PC-9 (cell line): ENCODE results near the gene AKAP12. TPM values are rescaled to one million over a fixed set of nuclear protein-coding genes. Genes with fewer than 3 reads are reported as not detected.

Experiments used
- BruUV-seq: library from RNA; stranded (reverse); fragments of 400-500 nt; replicated peaks from 2 replicates; lab custom pipeline; 2021; lab: Mats Ljungman, UMichigan
- CTCF ChIA-PET: fragments of 300-600 bp; sonication (Branson Sonifier 250); formaldehyde crosslinking; loops from one replicate; lab custom pipeline; 2022; ENCODE audit warnings: antibody characterized with exemption; lab: Charles Lee
- POLR2A ChIA-PET: fragments of 300-600 bp; sonication (Branson Sonifier 250); formaldehyde crosslinking; loops from one replicate; lab custom pipeline; 2022; ENCODE audit warnings: antibody characterized with exemption; ENCODE audit not compliant: unreplicated experiment; lab: Charles Lee
- DNase-seq, 2 experiments: peaks; one replicate each; pipeline versions ENCODE4 v3.0.0 to v3.0.0-alpha.2; 2015 to 2022; ENCODE audit warnings: mixed read lengths in 1 of 2
- H2AFZ ChIP-seq: fragments of 200-600 bp; sonication (generic); 2 replicates; pipeline ENCODE4 v1.8.1; 2017; ENCODE audit warnings: antibody characterized with exemption
- H3F3A ChIP-seq: fragments of 200-600 bp; sonication (generic); 2 replicates; pipeline ENCODE4 v1.8.1; 2017; ENCODE audit warnings: antibody characterized with exemption, mild to moderate bottlenecking, low read depth; ENCODE audit not compliant: insufficient read depth
- H3K27ac ChIP-seq: fragments of 200-600 bp; sonication (generic); 2 replicates; pipeline ENCODE4 v1.6.1; 2016; ENCODE audit warnings: mixed run types
- H3K27me3 ChIP-seq: fragments of 200-600 bp; sonication (generic); 2 replicates; pipeline ENCODE4 v1.6.1; 2016; ENCODE audit warnings: low read depth, mixed run types; ENCODE audit not compliant: insufficient read depth
- H3K36me3 ChIP-seq: fragments of 200-600 bp; sonication (generic); 2 replicates; pipeline ENCODE4 v1.6.1; 2016; ENCODE audit warnings: low read depth, mixed run types
- H3K4me1 ChIP-seq: fragments of 200-600 bp; sonication (generic); replicated peaks from 2 replicates; pipeline ENCODE4 v1.6.1; 2016; ENCODE audit warnings: mixed run types; ENCODE audit not compliant: insufficient read depth
- H3K4me2 ChIP-seq: fragments of 200-600 bp; sonication (generic); 2 replicates; pipeline ENCODE4 v1.6.1; 2017; ENCODE audit warnings: mixed run types
- H3K4me3 ChIP-seq: fragments of 200-600 bp; sonication (generic); 2 replicates; pipeline ENCODE4 v1.6.1; 2016; ENCODE audit warnings: mixed run types
- H3K79me2 ChIP-seq: fragments of 200-600 bp; sonication (generic); 2 replicates; pipeline ENCODE4 v1.6.1; 2017; ENCODE audit warnings: low read depth, mixed run types
- H3K9me2 ChIP-seq: fragments of 200-600 bp; sonication (generic); 2 replicates; pipeline ENCODE4 v1.8.1; 2017; ENCODE audit warnings: mild to moderate bottlenecking; ENCODE audit not compliant: insufficient read depth
- H3K9me3 ChIP-seq: fragments of 200-600 bp; sonication (generic); 2 replicates; pipeline ENCODE4 v1.8.1; 2016; ENCODE audit warnings: low read depth; ENCODE audit not compliant: insufficient read depth
- H4K20me1 ChIP-seq: fragments of 200-600 bp; sonication (generic); 2 replicates; pipeline ENCODE4 v1.8.1; 2017; ENCODE audit not compliant: insufficient read depth
- EZH2 ChIP-seq: fragments of 200-600 bp; sonication (generic); IDR thresholded peaks from 2 replicates; pipeline ENCODE4 v1.8.0; 2017; ENCODE audit warnings: antibody characterized with exemption, low read depth
- intact Hi-C: fragments of 100-400 bp; cut with micrococcal nuclease; formaldehyde crosslinking; loops from one replicate; pipeline ENCODE4 v1.10.0; 2022; ENCODE audit not compliant: unreplicated experiment
- total RNA-seq: library from RNA; stranded (reverse); gene quantifications from 2 replicates; pipeline ENCODE4 v1.2.3, GENCODE V29; 2021
- TF ChIP-seq, protein P1 (sequence below): fragments of 200-600 bp; sonication (generic); conservative IDR thresholded peaks from 2 replicates; pipeline ENCODE4 v1.6.1; 2017; ENCODE audit warnings: mixed run types, antibody characterized with exemption, mild to moderate bottlenecking, moderate library complexity

AKAP12 gene
- total RNA-seq, 1 experiment from 2014 or later = 12.6 TPM

DNA sequence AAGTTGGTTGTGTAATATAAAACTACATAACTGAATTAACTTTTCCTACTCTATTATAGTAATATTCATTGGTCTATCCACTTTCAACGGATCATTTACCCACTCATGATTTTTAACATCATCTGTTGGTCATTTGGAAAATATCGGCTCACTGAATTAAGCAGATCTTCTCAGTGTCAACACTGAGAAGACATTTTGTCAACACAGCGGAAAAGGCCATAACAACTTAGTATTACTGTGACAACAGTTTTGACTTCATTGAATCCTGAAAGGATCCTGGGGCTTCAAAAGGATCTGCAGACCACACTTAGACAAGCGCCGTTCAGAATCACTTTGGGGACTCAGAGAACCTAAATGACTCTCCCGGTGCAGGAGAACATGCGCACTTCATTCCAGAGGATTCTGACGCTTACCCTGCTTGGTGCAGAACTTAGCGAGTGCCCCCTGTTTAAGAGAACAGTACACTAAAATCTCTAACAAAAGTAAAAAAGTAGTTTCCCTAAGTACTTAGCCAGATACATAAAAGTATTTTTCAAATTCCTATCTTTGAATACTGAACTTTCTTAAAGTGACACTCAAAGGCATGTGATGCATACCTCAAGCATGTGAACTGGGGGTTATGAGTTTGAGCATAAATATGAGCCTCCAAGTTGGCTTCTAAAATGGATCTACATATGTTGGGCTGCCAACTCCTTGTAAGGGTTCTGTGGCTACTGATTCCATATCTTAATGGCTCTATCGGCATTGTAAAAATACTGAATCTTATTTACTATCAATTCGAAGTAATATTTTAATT, 147.6 kb downstream of the AKAP12 start:
- TF ChIP-seq, protein P1, sequence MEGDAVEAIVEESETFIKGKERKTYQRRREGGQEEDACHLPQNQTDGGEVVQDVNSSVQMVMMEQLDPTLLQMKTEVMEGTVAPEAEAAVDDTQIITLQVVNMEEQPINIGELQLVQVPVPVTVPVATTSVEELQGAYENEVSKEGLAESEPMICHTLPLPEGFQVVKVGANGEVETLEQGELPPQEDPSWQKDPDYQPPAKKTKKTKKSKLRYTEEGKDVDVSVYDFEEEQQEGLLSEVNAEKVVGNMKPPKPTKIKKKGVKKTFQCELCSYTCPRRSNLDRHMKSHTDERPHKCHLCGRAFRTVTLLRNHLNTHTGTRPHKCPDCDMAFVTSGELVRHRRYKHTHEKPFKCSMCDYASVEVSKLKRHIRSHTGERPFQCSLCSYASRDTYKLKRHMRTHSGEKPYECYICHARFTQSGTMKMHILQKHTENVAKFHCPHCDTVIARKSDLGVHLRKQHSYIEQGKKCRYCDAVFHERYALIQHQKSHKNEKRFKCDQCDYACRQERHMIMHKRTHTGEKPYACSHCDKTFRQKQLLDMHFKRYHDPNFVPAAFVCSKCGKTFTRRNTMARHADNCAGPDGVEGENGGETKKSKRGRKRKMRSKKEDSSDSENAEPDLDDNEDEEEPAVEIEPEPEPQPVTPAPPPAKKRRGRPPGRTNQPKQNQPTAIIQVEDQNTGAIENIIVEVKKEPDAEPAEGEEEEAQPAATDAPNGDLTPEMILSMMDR = no peak
- TF ChIP-seq EZH2 = no peak
- Histone ChIP-seq H3K9me2 (no peaks in the 10 kb centered on the region), H3K4me1 (peaks cover 21% of the 10 kb centered on the region), H3F3A (peaks cover 28% of the 10 kb centered on the region), H3K79me2 (peaks cover 77% of the 10 kb centered on the region), H3K9me3 (no peaks in the 10 kb centered on the region), H3K27ac (peak overlapping the region; percentile 98; the same call in 1 of the 2 replicates), H3K36me3 (peaks cover 4% of the 10 kb centered on the region), H2AFZ (no peak overlapping the region), H3K4me2 (no peak overlapping the region), H3K4me3 (no peak overlapping the region), H4K20me1 (peaks cover under 1% of the 10 kb centered on the region; the same call in 1 of the 2 replicates), H3K27me3 (no peaks in the 10 kb centered on the region)
- CTCF ChIA-PET = no interaction called here
- POLR2A ChIA-PET = no interaction called here
- intact Hi-C loops = no loop called here
- no peak for DNase-seq
- BruUV-seq = no TSS peak

DNA sequence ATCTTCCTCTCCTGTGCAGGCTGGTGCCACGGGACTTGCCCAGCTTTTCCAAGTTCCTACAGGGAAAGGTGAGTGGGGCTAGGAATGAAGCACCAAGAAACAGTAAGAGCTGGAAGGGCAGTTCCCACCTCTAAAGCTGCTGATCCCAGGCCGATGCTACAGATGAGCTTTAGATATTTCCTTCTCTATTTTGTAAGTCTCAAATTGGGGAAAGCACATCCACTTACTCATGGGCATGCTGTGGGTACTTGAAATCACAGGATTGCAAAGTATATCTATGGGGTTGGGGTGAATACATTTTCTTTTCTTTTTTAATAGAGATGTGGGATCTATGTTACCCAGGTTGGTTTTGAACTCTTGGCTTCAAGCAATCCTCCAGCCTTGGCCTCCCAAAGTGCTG, 148.5 kb downstream of the AKAP12 start:
- DNase-seq = no peak
- TF ChIP-seq, protein P1 = no peak
- H3K9me2 ChIP-seq = no peaks in the 10 kb centered on the region
- intact Hi-C loops = no loop called here
- H3K4me2 ChIP-seq = peak overlapping the region; percentile 77
- H3F3A ChIP-seq = peaks cover 37% of the 10 kb centered on the region
- ChIA-PET CTCF (interaction anchor here (0.5 kb wide), 1 partner anchor 13 kb away, joined by 3 read pairs; no protein-coding TSS in a partner anchor), POLR2A (no interaction called here)
- H3K27me3 ChIP-seq = no peaks in the 10 kb centered on the region
- H3K27ac ChIP-seq = peak overlapping the region; percentile 98
- H3K36me3 ChIP-seq = peaks cover 4% of the 10 kb centered on the region
- H3K4me1 ChIP-seq = peaks cover 30% of the 10 kb centered on the region
- H3K4me3 ChIP-seq = no peak overlapping the region
- BruUV-seq = no TSS peak
- H3K9me3 ChIP-seq = no peaks in the 10 kb centered on the region
- peaks cover 9% of the 10 kb centered on the region for H4K20me1 ChIP-seq
- H2AFZ ChIP-seq = no peak overlapping the region
- H3K79me2 ChIP-seq = peaks cover 77% of the 10 kb centered on the region

DNA sequence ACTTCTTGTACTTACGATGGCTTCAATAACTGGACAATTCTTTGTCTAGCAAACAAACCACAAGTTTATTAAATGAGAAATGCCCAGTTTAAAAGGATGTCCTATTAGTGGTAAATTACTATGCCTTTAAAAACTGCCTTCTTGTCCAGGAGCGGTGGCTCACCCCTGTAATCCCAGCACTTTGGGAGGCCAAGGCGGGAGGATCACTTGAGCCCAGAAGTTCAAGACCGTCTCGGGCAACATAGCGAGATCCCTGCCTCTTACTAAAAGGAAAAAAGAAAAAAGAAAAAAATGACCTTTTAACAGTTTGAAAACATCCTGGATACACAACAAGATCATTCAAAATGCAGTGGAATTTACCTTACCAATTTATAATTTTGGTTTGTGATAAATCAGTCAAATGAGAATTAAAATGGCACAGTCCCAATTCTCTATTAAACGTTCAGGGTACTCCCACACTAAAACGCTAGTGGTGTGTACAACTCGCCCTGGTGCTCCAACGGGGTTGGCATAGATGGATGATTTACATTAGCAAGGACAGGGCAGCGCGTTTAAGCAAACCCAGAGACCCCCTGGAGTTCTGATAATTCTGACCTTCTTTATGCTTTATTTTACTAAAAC, 149.3 kb downstream of the AKAP12 start:
- DNase-seq = no peak
- POLR2A ChIA-PET = interaction anchor here (0.6 kb wide), 2 partner anchors 14 to 15 kb away, joined by 5 to 24 read pairs; no protein-coding TSS in a partner anchor
- Histone ChIP-seq H3K4me3 (peak overlapping the region; percentile 75), H3F3A (peaks cover 40% of the 10 kb centered on the region), H3K9me3 (no peaks in the 10 kb centered on the region), H3K36me3 (peaks cover 4% of the 10 kb centered on the region), H3K4me1 (peaks cover 39% of the 10 kb centered on the region), H3K27me3 (no peaks in the 10 kb centered on the region), H2AFZ (peak overlapping the region; percentile 75), H3K27ac (peak overlapping the region; percentile 98), H3K79me2 (peaks cover 77% of the 10 kb centered on the region), H3K4me2 (peak overlapping the region; percentile 77), H3K9me2 (no peaks in the 10 kb centered on the region), H4K20me1 (peaks cover 18% of the 10 kb centered on the region)
- TSS peak; percentile 51 for BruUV-seq
- TF ChIP-seq, protein P1 = no peak
- no peak for TF ChIP-seq EZH2
- CTCF ChIA-PET = interaction anchor here (0.5 to 0.7 kb wide), 3 partner anchors 65 to 579 kb away, joined by 3 to 13 read pairs (median 7); no protein-coding TSS in a partner anchor
- intact Hi-C loops = no loop called here
